CD4-positive, alpha-beta memory T cell (primary cell): ENCODE measurements around the gene VARS1. TPM values are rescaled to one million over a fixed set of nuclear protein-coding genes. Genes with fewer than 3 reads are reported as not detected.

Source experiments
- CTCF ChIA-PET: fragments of 350-600 bp; sonication (Branson Sonifier 250); formaldehyde crosslinking; loops from one replicate; lab custom pipeline; 2021; ENCODE audit warnings: inconsistent platforms; ENCODE audit not compliant: partially characterized antibody; lab: Charles Lee
- POLR2A ChIA-PET: fragments of 350-600 bp; sonication (Branson Sonifier 250); formaldehyde crosslinking; loops from one replicate; lab custom pipeline; 2021; ENCODE audit not compliant: partially characterized antibody; lab: Charles Lee
- DNase-seq, 5 donors: peaks; one replicate each; pipeline versions ENCODE4 v3.0.0 to v3.0.0-alpha.2; 2020 to 2022; ENCODE audit warnings: mixed read lengths in 1 of 5
- H3K27ac ChIP-seq: one replicate; pipeline ENCODE4 v1.7.0; 2013; ENCODE audit warnings: low read depth, low read length
- H3K27me3 ChIP-seq: 2 replicates; pipeline ENCODE4 v1.7.0; 2013; ENCODE audit warnings: mild to moderate bottlenecking, low read length, moderate library complexity; ENCODE audit not compliant: insufficient read depth
- H3K36me3 ChIP-seq: 2 replicates; pipeline ENCODE4 v1.7.0; 2013; ENCODE audit warnings: mild to moderate bottlenecking, low read length, moderate library complexity; ENCODE audit not compliant: insufficient read depth
- H3K4me1 ChIP-seq: 2 replicates; pipeline ENCODE4 v1.7.0; 2013; ENCODE audit warnings: mild to moderate bottlenecking, low read length, moderate library complexity; ENCODE audit not compliant: insufficient read depth
- H3K4me3 ChIP-seq, 2 donors: one replicate each; pipeline ENCODE4 v1.7.0; 2013; ENCODE audit warnings: low read length in 2 of 2, mild to moderate bottlenecking in 1 of 2
- H3K9me3 ChIP-seq, 2 donors: one replicate each; pipeline ENCODE4 v1.7.0; 2013; ENCODE audit warnings: low read length in 2 of 2, control low read depth in 1 of 2; ENCODE audit not compliant: control insufficient read depth in 1 of 2
- H3K27ac Mint-ChIP-seq, 7 donors: one replicate each; pipeline ENCODE4 v1.8.0; 2020 to 2021; ENCODE audit warnings: mixed read lengths in 7 of 7, mild to moderate bottlenecking in 6 of 7, inconsistent platforms in 3 of 7, moderate library complexity in 3 of 7
- H3K27me3 Mint-ChIP-seq, 2 donors: one replicate each; pipeline ENCODE4 v1.8.0; 2020 to 2021; ENCODE audit warnings: mixed read lengths in 2 of 2
- H3K36me3 Mint-ChIP-seq, 2 donors: one replicate each; pipeline ENCODE4 v1.8.0; 2020 to 2021; ENCODE audit warnings: mixed read lengths in 2 of 2, inconsistent platforms in 1 of 2, mild to moderate bottlenecking in 1 of 2
- H3K4me1 Mint-ChIP-seq, 4 donors: one replicate each; pipeline ENCODE4 v1.8.0; 2020 to 2021; ENCODE audit warnings: mixed read lengths in 4 of 4, mild to moderate bottlenecking in 1 of 4
- H3K4me3 Mint-ChIP-seq, 8 donors: one replicate each; pipeline ENCODE4 v1.8.0; 2020 to 2021; ENCODE audit warnings: mixed read lengths in 8 of 8, mild to moderate bottlenecking in 7 of 8, moderate library complexity in 6 of 8, inconsistent platforms in 3 of 8
- H3K9me3 Mint-ChIP-seq, 8 donors: one replicate each; pipeline ENCODE4 v1.8.0; 2020 to 2021; ENCODE audit warnings: mixed read lengths in 8 of 8, mild to moderate bottlenecking in 5 of 8, inconsistent platforms in 3 of 8, moderate library complexity in 1 of 8
- intact Hi-C: fragments of 100-400 bp; cut with micrococcal nuclease; formaldehyde crosslinking; loops from one replicate; pipeline ENCODE4 v1.15.1; 2023
- polyA plus RNA-seq, 2 donors: library from polyadenylated mRNA; unstranded; fragments of 300-500 nt; fragmentation: Illumina TruSeq; gene quantifications; one replicate each; pipeline ENCODE4 v1.2.3, GENCODE V29; 2021
- total RNA-seq, 2 experiments: library from RNA; stranded (reverse); gene quantifications; one replicate each; pipeline ENCODE4 v1.2.3, GENCODE V29; 2021

VARS1 gene
- total and polyA plus RNA-seq, 4 experiments from 2014 or later = 39.6 to 46.8 (median 44.7) TPM

- no peaks in the 10 kb centered on the region for H3K9me3 ChIP-seq
- H3K4me1 ChIP-seq = peaks cover 35% of the 10 kb centered on the region
- CTCF ChIA-PET = interaction anchor here (1.0 to 12.8 kb wide), 15 partner anchors 9 to 84 kb away, joined by 3 to 173 read pairs (median 8); partner anchors contain the start of genes CLIC1, DDAH2, HSPA1A and HSPA1B
- no peaks in the 10 kb centered on the region for H3K36me3 Mint-ChIP-seq
- no peaks in the 10 kb centered on the region for H3K36me3 ChIP-seq
- POLR2A ChIA-PET = interaction anchor here (0.7 to 7.1 kb wide), 7 partner anchors 31 to 66 kb away, joined by 3 to 78 read pairs (median 6); partner anchors contain the start of genes CLIC1, HSPA1A, HSPA1L and MSH5
- no peak for DNase-seq
- peak overlapping the region in 3 of 7 donors; percentile 55 to 65 (median 60) for H3K27ac Mint-ChIP-seq
- no peaks in the 10 kb centered on the region for H3K27me3 Mint-ChIP-seq
- intact Hi-C loops = loop anchor here (1.0 kb wide), 1 partner anchor 39 kb away; the partner anchor contains the start of gene DDAH2
- no peak overlapping the region for H3K4me3 Mint-ChIP-seq
- peaks cover 15 to 36% (median 25%) of the 10 kb centered on the region in 4 donors for H3K4me1 Mint-ChIP-seq
- H3K27ac ChIP-seq = no peak overlapping the region
- H3K4me3 ChIP-seq = no peak overlapping the region
- no peaks in the 10 kb centered on the region for H3K9me3 Mint-ChIP-seq
- H3K27me3 ChIP-seq = no peaks in the 10 kb centered on the region
Measured at GRCh38 chr6:31768363-31769257, 26.9 kb downstream of the VARS1 start.

GRCh38 chr6:31767096-31767645 is 28.4 kb downstream of the VARS1 start:
- Mint-ChIP-seq H3K36me3 (peaks cover 0 to 1% of the 10 kb centered on the region in 2 donors), H3K9me3 (no peaks in the 10 kb centered on the region), H3K4me3 (no peak overlapping the region), H3K27me3 (no peaks in the 10 kb centered on the region), H3K4me1 (peaks cover 9 to 24% (median 18%) of the 10 kb centered on the region in 4 donors), H3K27ac (no peak overlapping the region)
- Histone ChIP-seq H3K36me3 (no peaks in the 10 kb centered on the region), H3K4me3 (no peak overlapping the region), H3K4me1 (peaks cover 21% of the 10 kb centered on the region), H3K27ac (no peak overlapping the region), H3K27me3 (no peaks in the 10 kb centered on the region), H3K9me3 (no peaks in the 10 kb centered on the region)
- ChIA-PET CTCF (interaction anchor here (12.8 kb wide), 1 partner anchor 33 kb away, joined by 173 read pairs; the partner anchor contains the start of genes CLIC1, DDAH2 and MSH5), POLR2A (no interaction called here)
- intact Hi-C loops = no loop called here
- DNase-seq = no peak

- Mint-ChIP-seq H3K4me1 (peaks cover 6 to 18% (median 12%) of the 10 kb centered on the region in 4 donors), H3K27me3 (no peaks in the 10 kb centered on the region), H3K4me3 (no peak overlapping the region), H3K9me3 (no peaks in the 10 kb centered on the region), H3K27ac (no peak overlapping the region), H3K36me3 (peaks cover 2 to 3% of the 10 kb centered on the region in 2 donors)
- no peaks in the 10 kb centered on the region for H3K27me3 ChIP-seq
- no peaks in the 10 kb centered on the region for H3K36me3 ChIP-seq
- ChIA-PET POLR2A (no interaction called here), CTCF (interaction anchor here (0.9 kb wide), 1 partner anchor 36 kb away, joined by 3 read pairs; no protein-coding TSS in a partner anchor)
- H3K9me3 ChIP-seq = no peaks in the 10 kb centered on the region
- intact Hi-C loops = no loop called here
- H3K4me3 ChIP-seq = no peak overlapping the region
- DNase-seq = no peak
- no peak overlapping the region for H3K27ac ChIP-seq
- H3K4me1 ChIP-seq = peaks cover 11% of the 10 kb centered on the region
Measured at GRCh38 chr6:31765910-31766794, 29.4 kb downstream of the VARS1 start.

- H3K4me3 ChIP-seq = no peak overlapping the region
- no peak overlapping the region for H3K4me3 Mint-ChIP-seq
- POLR2A ChIA-PET = no interaction called here
Measured at GRCh38 chr6:31765559-31765909, 30.0 kb downstream of the VARS1 start.

GRCh38 chr6:31764198-31764597 is 31.4 kb downstream of the VARS1 start:
- H3K4me1 ChIP-seq = no peaks in the 10 kb centered on the region
- H3K27me3 ChIP-seq = no peaks in the 10 kb centered on the region
- Mint-ChIP-seq H3K27me3 (no peaks in the 10 kb centered on the region), H3K4me1 (peaks cover 0 to 5% (median 3%) of the 10 kb centered on the region in 4 donors), H3K36me3 (peaks cover 5 to 7% of the 10 kb centered on the region in 2 donors), H3K9me3 (no peaks in the 10 kb centered on the region), H3K27ac (no peak overlapping the region), H3K4me3 (no peak overlapping the region)
- ChIA-PET POLR2A (no interaction called here), CTCF (no interaction called here)
- H3K27ac ChIP-seq = no peak overlapping the region
- intact Hi-C loops = no loop called here
- H3K36me3 ChIP-seq = no peaks in the 10 kb centered on the region
- no peak overlapping the region for H3K4me3 ChIP-seq
- H3K9me3 ChIP-seq = no peaks in the 10 kb centered on the region
- no peak for DNase-seq

More at GRCh38 chr6:31765559-31765909, 30.0 kb downstream of the VARS1 start:
- H3K4me1 Mint-ChIP-seq = peaks cover 4 to 13% (median 10%) of the 10 kb centered on the region in 4 donors
- no peak overlapping the region for H3K27ac Mint-ChIP-seq
- Histone ChIP-seq H3K27me3 (no peaks in the 10 kb centered on the region), H3K27ac (no peak overlapping the region), H3K9me3 (no peaks in the 10 kb centered on the region), H3K4me1 (peaks cover 5% of the 10 kb centered on the region), H3K36me3 (no peaks in the 10 kb centered on the region)
- H3K27me3 Mint-ChIP-seq = no peaks in the 10 kb centered on the region
- intact Hi-C loops = no loop called here
- H3K9me3 Mint-ChIP-seq = no peaks in the 10 kb centered on the region
- peaks cover 3 to 5% of the 10 kb centered on the region in 2 donors for H3K36me3 Mint-ChIP-seq
- CTCF ChIA-PET = no interaction called here
- no peak for DNase-seq

GRCh38 chr6:31763619-31763940 is 32.0 kb downstream of the VARS1 start:
- no peak overlapping the region for H3K27ac ChIP-seq
- Mint-ChIP-seq H3K27ac (peak overlapping the region in 2 of 7 donors; percentile 53 to 70), H3K4me3 (no peak overlapping the region), H3K9me3 (no peaks in the 10 kb centered on the region), H3K36me3 (peaks cover 5 to 11% of the 10 kb centered on the region in 2 donors), H3K4me1 (peaks cover 0 to 5% (median 3%) of the 10 kb centered on the region in 4 donors), H3K27me3 (no peaks in the 10 kb centered on the region)
- ChIA-PET CTCF (no interaction called here), POLR2A (no interaction called here)
- no peaks in the 10 kb centered on the region for H3K27me3 ChIP-seq
- DNase-seq = no peak
- no peaks in the 10 kb centered on the region for H3K9me3 ChIP-seq
- no peak overlapping the region for H3K4me3 ChIP-seq
- intact Hi-C loops = no loop called here
- H3K36me3 ChIP-seq = no peaks in the 10 kb centered on the region
- no peaks in the 10 kb centered on the region for H3K4me1 ChIP-seq
